DMS153 (cell line): ENCODE data around the gene HCFC1R1.

ENCODE experiments used
- DNase-seq: peaks from one replicate; lab custom pipeline; 2025; lab: John Stamatoyannopoulos, UW

The HCFC1R1 gene

DNA sequence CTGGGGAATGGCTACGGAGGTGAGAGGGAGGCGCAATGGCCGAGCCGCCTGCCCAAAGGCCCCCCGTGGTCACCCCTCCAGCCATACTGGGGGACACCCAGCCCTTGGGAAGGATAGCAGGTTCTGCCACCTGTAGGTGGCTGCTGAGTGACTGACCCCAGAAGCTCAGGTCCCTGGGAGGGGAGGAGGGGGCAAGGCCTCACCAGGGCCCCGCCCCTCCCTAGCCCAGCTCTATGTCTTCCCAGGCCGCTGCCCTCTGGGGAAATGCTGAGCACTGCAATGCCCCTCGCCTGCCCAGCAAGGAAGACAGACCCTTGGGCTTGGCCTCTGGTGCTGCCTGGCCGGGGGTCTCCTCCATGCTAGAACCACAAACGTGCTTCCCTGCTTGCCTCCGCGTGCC, 22.4 kb downstream of the HCFC1R1 start:
- no peak for DNase-seq

- no peak for DNase-seq
Observed at GRCh38 chr16:3000540-3000939, 23.2 kb downstream of the HCFC1R1 start.

DNA sequence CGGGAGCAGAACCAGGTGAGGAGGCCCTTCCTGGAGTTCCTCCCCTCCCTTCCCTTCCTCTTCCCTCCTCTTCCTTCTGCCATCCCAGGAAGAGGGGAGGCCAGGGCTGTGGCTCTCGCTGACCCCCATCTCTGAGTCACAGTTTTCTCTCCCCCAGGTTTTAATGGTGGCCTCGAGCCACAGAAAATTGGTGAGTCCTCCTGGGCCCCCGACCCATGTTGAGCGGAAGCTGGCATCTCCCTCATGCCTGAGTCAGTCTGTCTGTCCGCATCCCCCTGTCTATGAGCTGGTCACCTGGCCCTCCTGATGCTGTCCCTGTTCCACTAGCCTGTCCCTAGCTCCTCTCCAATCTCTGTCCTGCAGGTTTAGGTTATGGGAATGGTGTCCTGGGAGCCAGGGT, 23.8 kb downstream of the HCFC1R1 start:
- DNase-seq, result no peak

- no peak for DNase-seq
Observed at GRCh38 chr16:2996298-2996697, 27.4 kb downstream of the HCFC1R1 start.

DNA sequence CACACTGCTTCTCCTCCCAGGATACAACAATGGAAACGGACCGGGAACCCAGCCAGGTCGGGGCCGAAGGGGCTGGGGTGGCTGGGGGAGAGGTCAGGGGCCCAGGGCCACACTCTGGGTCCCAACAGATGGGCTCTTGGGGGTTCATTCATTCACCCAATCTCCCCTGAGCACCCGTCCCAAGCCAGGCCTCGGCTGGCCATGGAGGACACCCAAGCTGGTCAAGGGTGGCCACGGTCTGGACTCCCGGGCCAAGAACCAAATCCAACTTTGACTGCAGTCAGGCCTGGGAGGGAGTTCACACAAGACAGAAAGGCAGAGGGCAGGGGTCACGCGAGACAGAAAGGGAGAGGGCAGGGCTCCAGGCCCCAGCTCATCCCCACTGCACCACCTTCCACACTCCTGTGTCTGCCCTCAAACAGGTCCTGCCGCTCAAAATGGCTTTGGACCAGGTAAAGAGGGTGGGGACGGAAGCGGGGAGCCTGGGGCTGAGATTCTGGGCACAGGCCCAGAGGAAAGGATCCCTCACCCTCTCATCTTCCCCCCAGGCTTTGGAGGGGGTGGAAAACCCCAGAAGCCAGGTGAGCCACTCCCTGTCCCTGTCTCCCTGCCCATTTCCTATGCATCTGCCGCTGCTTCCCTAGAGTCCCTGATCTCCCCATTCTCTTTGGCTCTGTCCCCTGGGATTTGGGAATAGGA, 31.2 kb downstream of the HCFC1R1 start:
- no peak for DNase-seq

GRCh38 chr16:2991566-2992261, 32.0 kb downstream of the HCFC1R1 start:
- DNase-seq, result no peak

GRCh38 chr16:2990891-2991290, 32.9 kb downstream of the HCFC1R1 start:
- no peak for DNase-seq

DNA sequence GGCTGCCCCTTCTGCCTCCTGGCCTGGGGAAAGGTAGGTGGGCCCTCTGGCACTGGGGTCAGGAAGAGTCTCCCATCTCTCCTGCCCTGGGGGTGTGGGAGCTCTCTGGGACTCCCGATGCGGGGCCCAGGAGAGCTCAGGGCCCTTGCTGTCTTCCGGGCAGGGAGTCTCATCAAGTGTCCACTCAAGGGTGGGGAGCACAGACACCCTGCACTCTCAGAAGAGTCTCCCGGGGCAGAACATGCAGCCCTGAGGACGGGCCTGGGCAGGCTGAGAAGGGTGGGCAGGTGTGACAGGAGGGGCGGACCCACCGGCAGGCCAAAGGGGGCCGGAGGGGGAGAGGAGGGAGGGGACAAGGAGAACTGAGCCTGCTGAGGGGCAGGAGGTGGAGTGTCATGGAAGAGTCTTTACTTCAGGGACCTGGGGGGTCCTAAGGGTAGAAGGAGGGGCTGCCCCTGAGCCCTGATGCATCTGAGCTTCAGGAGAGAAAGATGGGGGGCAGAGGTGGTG, 35.1 kb downstream of the HCFC1R1 start:
- DNase-seq, result no peak

GRCh38 chr16:2987833-2988232, 35.9 kb downstream of the HCFC1R1 start:
- no peak for DNase-seq

DNA sequence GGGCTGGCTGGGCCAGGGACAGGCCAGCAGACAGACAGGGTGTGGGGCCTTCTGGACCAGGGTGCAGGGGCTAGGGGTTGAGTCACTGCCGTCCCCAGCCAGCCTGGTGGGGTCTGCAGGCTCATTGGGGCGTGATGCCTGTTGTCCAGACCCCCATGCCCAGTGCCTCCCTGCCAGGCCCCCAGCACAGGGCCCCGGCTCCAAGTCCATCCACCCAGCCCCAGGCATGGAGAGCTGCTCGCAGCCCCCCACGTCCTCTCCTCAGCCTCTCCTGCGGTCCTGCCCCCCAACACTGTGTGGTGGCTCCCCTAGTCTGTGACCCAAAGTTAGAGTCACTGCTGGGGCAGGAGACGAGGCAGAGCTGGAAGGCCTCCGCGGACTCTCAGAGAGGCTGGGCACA, 36.5 kb downstream of the HCFC1R1 start:
- no peak for DNase-seq

DNA sequence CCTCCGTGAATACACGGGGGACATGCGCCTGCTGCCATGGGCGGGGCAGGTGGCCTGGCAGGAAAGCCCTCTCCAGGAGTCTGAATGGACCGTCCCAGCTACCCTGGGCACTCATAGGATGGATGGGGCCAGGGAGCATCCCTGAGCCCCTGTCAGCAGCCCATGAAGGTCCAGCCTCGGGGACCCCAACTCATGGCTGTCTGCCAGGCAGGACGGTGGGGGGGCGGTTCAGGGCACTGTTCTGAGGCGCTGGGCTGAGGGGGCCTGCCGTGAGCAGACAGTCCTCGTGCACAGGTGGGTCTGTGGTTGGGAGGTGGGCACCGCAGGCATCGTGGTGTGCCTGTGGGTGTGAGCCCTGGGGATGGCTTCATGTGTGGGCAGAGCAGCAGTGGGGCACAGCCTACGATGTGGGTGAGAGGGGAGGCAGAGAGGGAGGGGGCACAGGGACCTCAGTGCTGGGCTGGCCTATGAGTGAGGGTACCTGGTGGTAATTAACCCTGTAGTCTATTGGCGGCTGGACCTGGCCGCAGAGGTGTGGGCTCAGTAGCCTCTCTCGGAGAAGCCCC, 37.0 kb downstream of the HCFC1R1 start:
- DNase-seq, result no peak

- DNase-seq, result no peak
Observed at GRCh38 chr16:2985893-2986355, 37.8 kb downstream of the HCFC1R1 start.

GRCh38 chr16:2985462-2985861, 38.3 kb downstream of the HCFC1R1 start:
- no peak for DNase-seq

GRCh38 chr16:2983706-2984136, 40.0 kb downstream of the HCFC1R1 start:
- peak; percentile 74 for DNase-seq

- no peak for DNase-seq
Observed at GRCh38 chr16:2982402-2982801, 41.3 kb downstream of the HCFC1R1 start.

- DNase-seq, result no peak
Observed at GRCh38 chr16:2981899-2982250, 41.9 kb downstream of the HCFC1R1 start.

DNA sequence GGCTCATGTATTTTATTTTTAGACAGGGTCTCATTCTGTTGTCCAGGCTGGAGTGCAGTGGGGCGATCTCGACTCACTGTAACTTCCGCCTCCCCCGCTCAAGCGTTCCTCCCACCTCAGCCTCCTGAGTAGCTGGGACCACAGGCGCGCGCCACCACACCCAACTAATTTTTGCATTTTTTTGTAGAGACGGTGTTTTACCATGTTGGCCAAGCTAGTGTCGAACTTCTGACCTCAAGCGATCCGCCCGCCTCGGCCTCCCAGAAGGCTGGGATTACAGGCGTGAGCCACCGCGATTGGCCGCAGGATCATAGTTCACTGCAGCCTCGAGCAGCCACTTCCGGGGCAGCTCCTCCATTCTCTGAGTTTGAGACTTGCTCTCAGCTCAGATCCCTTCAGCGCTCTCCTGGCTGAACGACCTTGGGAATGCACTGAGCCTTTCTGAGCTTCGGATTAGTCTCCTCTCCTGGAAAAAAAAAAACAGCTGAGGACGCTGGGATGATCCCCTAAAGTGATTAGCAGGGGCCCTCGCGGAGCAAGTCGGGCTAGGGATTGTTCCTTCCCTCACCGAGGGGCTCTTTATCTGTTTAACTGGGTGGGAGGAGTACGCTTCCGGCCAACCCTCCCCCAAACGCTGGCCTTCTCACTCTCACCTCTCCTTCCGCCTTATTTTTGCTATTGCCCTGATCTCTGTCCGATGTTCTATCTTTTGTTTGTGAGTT, 42.4 kb downstream of the HCFC1R1 start:
- no peak for DNase-seq

- peak; percentile 44 for DNase-seq
Observed at GRCh38 chr16:2980227-2981176, 43.2 kb downstream of the HCFC1R1 start, which contains the start of gene PKMYT1. Gene PKMYT1, minus strand, starts transcription at chr16:2980446. Its CDS starts 789 bp downstream, at chr16:2979657.

GRCh38 chr16:2979669-2980226, 44.0 kb downstream of the HCFC1R1 start:
- DNase-seq, result no peak

DNA sequence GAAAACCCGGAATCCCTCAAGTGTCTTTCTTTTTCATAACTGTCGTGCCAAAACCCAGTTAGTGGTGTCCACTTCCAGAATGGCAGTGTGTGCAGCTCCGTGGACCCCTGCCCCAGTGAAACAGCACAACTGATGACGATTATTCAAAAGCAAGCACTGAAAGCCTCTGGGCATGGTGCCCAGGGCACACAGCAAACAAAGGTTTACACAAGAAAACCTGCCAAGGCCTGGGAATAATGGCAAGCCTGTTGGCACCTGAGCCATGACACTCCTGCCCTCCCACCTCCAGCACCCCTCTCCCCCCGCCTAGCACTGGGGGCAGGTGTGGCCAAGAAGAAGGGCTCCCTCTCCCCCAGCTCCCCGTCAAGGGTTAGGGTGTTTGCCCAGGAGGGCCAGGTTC, 46.3 kb downstream of the HCFC1R1 start:
- peak; percentile 87 for DNase-seq

- DNase-seq, result no peak
Observed at GRCh38 chr16:2976673-2977072, 47.1 kb downstream of the HCFC1R1 start.
